HG03439 (cell line): ENCODE data around the gene NABP1.
"Not testable (repeated sequence)": the region's sequence is repeated elsewhere in the genome, so short reads cannot be mapped to it uniquely, and the experiment has no call there.

Experiments
- ATAC-seq: cut with Tn5 transposase; IDR thresholded peaks from one replicate; pipeline ENCODE4 v1.9.1; 2021; ENCODE audit warnings: mild to moderate bottlenecking, moderate library complexity; ENCODE audit not compliant: unreplicated experiment

The NABP1 gene, protein sequence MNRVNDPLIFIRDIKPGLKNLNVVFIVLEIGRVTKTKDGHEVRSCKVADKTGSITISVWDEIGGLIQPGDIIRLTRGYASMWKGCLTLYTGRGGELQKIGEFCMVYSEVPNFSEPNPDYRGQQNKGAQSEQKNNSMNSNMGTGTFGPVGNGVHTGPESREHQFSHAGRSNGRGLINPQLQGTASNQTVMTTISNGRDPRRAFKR

DNA sequence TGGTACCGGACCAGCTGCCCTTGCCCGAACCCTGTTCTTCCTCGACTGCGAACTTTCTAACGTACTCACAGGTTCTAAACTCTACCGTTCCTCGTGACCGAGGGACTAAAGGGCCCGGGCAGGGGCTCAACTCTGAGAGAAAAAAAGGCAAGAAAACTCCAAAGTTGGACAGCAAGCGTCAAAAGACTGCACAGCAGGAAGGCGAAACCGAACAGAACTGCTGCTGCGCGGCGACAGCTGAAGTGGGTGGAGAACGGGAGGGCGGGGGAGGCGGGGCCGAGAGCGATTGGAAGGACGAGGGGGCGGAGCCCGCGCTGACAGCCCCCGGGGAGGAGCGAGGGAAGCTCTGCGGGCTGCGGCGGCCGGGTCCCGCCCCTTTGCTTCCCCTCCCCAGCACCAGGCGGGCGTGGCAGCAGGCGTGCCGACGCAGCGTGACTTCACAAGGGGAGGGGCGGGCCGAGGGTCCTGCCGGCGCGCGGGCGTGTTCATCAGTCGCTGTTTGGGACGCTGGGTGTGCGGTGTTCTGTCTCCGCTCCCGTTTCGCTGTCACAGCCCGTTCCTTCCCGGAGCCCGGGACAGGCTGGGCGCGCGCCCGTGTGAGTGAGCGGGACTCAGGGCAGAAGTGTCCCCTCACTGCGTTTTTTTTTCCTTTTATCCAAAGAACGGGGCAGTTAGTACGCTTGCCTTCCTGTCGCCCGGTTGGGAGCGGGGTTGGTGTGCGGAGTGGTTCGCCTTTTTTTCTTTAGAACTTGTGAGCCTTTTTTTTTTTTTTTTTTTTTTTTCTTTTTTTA lies at the start of gene NABP1:
Gene NABP1, plus strand, starts transcription at position 491 of the 791 bp plus-strand sequence. CDS start 479 bp downstream, outside the sequence.
- ATAC-seq, result peak; percentile 67

DNA sequence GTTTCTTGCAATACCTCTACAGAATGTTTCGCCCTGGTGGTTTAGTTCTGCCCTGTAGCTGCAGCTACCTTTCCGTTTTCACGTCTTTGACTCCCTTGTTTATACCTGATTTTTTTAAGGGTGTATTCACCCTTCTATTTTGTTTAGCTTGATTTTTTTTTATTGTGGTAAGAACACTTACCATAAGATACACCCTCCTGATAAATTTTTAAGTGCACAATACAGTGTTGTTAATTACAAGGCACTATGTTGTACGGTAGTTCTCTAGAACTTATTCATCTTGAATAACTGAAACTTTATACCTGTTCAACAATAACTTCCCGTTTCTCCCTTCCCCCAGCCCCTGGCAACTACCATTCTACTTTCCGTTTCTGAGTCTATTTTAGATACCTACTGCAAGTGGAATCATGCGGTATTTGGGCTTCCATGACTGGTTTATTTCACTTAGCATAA lies 48.9 kb upstream of the NABP1 start:
- no peak for ATAC-seq

DNA sequence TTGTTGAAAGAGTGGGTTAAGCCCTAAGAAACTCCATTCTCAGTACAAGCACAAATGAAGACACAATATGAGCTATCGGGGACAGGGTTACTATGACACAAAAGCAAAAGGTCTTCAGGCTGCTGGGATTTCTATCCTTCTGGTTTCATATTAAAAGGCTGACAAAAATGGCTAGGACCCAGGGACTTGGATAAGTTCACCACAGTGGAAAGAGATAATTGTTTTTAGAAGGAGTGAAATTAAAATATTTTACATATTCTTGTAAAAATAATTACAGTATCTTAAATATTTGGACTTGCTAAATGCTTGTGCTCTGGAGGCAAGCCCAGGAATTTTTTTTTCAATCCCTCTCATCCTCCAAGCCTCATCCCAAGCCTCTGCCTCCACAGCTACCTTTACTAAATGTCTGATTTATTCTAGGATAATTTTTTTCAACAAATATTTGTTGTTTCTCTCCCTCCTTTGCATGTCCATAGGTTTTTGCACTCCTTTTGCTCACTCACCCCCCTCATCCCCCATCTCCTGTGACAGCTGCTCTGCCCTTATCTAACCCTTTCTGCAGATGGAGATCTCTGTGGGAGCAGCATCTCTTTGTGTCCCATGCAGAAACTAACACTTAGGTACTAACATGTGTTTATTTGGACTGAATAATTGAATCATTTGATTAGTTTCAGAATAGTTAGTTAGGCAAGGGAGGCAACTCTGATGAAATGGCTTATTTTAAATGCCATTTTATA lies 47.8 kb upstream of the NABP1 start:
- no peak for ATAC-seq

DNA sequence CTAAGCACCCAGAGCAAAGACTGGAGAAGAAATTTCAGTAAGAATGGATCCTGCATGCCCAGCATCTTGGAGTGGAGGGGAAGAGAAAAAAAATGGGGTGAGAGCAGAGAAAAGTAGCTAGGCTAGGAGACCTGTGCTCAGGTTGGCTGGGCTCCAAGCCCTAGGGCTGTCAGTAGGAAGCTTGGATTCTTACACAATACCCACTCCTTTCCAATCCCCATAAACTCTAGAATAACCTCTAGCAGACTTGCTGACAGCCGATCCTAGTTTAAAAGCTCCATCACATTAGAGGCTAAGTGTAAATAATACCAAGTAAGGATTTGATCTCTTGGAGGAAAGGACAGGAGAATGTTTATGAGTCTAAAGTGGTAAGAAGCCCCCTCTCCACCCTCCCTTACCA lies 46.2 kb upstream of the NABP1 start:
- ATAC-seq, result no peak

DNA sequence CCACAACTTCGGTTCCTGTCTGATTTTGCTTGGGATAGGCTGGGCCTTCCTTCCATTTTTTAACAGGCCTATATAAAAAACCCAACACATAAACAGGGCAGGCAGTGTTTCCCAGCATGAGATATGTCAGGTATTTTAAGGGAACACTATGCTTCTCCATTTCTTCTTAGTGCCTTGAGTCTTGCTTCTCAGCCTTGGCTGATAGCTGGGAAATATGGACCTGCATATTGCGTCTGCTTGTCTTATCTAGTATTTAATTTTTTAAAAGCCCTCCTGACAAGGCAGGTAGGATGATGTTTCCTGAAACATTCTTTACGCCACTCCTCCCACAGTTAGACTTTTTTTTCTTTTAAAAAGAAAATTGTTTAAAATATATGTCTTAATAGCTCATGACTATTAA lies 45.5 kb upstream of the NABP1 start:
- no peak for ATAC-seq

DNA sequence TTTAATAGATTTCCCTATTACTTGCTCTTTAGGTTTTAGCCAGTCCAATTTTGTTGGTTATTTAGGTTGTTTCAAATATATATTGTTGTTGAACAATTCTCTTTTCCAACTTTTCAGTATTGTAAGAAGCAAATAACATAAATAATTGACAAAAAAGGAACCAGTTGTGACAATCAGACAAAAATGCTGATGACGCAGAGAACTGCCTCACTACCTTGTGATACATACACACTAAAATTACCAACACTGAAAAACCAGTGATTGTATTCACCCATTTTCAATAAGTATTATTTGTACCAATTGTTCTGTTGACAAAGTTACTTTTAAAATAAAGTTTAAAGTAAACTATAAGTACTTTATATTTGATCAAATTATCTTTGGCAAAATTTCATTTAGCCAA lies 43.1 kb upstream of the NABP1 start:
- ATAC-seq, result no peak

DNA sequence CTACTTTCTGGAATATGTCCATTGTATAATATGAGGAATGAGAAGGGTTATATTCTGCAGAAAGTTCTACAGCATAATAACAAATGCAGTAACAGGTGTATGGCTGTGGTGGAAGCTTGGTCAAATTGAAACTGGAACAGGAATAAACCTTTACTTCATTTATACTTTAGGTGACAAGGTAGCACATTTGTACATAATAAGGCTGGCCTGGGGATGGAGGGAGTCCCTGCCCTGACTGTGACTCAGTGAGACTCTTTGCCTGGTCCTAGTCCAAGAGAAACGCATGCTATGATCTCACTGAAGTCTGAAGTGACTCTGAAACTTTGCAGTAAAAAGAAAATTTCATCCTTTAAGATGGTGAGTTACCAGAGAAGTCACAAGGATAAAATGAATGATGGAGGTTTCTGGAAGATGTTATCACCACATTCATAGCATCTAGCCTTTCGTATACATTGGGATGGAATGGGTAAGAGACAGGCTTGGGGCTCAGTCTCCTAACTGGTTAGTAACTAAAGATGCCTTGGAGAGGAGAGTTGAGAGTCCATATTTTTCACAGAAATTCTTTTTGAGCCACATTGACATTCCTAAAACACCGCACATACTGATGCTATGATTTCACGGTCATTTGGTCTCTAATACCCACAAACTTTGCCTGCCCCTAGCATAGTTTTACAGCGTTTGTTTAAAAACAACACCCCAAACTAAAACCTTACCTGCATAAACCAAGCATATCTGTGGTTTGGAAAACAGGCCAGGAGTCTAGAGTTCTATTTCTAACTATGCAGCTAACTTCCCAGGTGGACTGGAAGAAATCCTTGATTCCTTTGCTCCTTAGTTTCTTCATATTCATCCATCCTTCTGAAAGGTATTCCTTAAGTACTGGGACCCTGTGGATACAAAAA lies 42.4 kb upstream of the NABP1 start:
- ATAC-seq, result peak; percentile 80

DNA sequence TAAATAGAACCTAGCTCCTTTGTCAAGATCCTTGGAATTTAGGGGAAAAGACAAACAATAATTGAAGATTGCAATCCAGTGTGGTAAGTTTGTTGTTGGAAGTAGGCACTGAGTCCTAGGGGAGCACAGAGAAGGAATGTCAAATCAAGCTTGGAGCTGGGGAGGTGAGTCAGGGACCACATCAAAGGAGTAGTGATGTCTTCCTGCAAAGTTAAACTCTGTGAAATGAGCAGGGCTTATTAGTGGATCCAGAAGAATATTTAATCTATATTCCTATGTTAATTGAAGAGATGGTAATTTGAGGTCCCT lies 41.7 kb upstream of the NABP1 start:
- ATAC-seq, result no peak

DNA sequence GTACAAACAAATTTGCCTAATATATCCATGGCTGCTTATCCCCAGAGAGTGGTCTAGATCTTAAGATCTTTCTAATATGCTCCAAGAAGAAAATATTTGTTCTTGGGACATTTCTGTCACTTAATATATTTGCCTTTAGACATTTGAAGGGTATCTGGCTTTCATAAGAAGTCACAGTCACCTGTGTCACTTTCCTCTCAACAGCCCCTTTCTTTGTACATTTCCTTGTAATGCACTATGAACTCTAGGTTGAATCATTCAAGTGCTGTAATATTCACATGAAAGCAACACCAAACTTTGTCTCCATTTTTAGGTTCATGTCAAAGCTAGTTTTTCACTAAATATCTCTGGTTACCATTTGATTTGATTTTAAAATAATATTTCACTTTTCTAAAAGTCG lies 41.4 kb upstream of the NABP1 start:
- ATAC-seq, result no peak

DNA sequence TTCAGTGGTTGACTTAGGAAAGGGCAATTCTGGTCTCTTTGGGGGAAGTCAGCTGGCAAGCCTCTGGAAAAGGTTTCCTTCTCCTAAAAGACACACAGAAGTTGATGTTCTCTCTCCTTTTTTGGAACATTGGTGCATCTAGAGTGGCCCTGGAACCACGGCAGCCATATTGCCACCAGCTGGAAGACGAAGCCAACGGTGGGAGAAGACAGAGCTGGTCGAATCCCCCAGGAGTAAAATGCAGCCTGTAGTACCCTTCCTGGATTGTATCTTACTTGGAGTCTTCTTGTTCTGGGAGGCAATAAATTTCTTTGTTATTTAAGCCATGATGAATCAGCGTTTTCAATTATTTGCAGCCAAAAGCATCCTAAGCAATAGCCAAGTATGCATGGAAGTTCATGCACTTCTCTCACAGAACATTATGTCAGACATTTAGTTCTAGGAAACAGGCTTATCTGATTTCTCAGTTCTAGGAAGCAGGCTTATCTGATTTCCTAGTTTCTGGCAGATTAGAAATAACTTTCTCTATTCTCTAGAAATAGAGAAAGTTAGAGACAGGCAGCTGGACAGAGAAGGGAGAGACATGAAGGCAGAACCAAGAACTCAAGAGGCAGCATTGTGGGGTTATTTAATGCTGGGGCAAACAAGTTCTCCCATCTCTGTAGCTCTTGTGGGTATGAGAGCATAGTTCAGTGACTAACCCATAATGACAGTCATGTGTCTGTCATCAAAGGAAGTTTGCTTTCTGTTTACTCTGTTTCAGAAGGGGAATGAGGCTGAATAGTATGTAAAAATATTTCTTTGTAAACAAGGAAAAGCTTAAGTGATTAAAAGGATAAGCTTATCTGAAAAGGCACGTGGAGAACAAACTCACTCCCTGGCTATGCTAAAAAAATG lies 40.5 kb upstream of the NABP1 start:
- ATAC-seq, result peak; percentile 68

DNA sequence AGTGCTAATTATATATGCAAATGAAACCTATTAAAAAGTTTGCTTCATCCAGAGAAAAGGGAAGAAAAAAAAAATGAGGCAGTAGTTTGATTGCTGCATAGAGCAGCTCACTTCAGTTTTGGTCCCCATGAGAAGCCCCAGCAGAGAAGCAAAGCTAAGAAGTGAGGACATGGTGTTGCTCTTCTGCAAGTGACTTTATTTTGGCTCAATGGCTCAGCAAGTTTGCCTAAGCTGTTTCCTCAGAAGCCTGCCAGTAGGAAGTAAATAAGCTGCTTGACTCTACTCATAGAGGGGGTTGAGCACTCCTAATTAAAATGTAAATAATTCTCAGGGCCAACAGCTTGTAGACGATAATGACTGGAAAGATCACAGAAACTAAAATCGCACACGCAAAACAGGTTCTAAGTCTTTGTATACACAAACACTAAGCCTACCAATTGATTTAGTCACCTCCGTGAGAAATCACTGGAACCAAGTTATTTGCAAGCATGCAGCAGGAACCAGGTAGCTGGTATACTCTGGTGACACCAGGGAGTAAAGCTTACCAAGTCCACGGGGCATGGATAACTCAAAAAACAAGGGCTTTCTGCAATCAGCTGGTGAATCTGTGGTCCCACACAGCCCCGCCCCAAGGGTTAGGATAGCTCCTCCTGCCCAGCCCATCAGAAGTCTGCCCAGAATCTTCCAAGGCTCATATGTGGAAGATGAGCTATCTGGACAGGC lies 39.7 kb upstream of the NABP1 start:
- no peak for ATAC-seq

DNA sequence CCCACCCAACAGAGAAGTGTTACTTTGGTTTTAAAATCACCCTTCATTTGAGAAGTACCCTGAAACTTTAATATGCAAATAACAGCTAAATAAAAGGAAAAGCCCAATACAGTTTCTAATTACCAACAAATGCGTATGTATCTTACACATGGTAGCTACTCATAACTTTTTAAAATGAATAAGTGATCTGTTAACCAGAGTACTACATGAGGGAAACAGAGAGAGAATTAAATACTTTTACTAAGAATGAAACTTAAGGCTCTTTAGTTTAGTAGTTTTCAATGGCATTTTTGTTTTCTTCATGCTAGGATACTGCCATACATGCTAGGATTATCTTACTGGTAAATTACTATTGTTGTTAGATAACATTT lies 39.1 kb upstream of the NABP1 start:
- no peak for ATAC-seq

DNA sequence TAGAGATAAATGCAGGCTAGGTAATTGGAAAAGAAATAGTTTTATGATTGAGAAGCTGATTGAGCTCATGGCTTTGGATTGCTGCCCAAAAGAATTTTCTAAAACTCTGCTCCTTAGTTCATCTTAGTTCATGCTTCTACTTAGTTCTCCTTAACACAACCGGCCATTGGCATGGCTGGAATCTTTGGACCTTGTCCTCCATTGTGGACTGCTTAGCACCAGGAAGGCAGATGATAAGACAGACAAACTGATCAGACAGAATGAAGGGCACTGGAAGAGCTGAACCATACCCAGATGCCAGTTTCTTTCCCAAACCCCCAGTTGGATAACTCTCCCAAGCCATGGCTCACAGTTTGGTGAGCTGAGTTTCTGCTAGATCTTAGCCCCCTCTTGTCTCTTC lies 36.3 kb upstream of the NABP1 start:
- ATAC-seq, result no peak

DNA sequence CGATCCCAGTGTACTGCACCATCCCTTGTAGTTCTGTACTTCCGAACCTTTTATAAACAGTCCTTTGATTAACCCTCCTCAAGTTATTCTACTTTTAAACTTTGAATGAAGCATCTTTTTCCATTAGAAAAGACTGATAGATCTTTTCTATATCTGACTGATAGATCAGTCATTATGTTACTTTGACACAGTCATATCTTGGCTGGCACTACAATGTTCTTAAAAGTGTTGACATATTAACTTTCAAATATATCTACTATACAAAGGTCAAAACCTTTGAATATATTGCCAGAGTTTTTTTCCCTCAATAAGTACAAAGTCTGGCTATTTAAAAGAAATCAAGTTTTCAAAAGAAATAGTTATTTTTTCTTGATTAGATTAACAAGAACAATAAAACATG lies 35.4 kb upstream of the NABP1 start:
- ATAC-seq, result peak; percentile 42

DNA sequence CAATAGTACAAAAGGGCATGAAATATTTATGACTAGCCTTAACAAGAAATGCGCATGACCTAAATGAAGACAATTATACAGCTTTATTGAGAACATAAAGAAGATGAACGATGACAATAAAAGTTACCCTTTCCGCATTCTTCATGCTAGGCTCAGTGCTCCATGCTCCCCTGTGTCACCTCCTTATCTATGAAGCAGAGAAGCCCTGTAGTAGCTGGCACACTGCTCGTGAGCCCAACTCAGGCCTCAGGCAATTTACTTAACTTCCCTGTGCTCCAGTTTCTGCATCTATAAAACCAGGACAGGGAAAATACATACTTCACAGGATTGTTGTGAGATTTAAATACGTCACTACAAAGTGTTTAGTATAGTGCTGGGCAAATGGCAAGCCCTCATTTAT lies 34.5 kb upstream of the NABP1 start:
- no peak for ATAC-seq

DNA sequence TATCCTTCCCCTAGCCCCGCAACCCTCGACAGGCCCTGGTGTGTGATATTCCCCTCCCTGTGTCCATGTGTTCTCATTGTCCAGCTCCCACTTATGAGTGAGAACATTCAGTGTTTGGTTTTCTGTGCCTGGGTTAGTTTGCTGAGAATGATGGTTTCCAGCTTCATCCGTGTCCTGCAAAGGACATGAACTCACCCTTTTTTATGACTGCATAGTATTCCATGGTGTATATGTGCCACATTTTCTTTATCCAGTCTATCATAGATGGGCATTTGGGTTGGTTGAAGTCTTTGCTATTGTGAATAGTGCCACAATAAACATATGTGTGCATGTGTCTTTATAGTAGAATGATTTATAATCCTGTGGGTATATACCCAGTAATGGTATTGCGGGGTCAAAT lies 33.3 kb upstream of the NABP1 start:
- ATAC-seq, result not testable (repeated sequence)

DNA sequence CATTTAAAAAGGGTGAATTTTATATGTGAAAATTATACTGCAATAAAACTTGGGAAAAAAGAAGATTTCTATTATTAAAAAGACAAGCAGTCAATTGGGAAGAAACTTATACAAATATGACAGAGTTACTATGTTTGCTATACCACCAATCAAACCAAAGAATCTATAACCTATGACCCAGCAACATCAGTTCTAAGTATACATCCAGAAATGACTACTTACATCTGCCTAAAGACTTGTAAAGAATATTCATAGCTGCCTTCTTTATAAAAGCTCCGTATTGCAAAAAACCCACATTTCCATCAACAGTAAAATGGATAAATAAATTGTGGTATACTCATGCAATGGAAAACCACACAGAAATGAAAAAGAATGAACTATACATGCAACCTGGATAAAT lies 32.9 kb upstream of the NABP1 start:
- no peak for ATAC-seq

DNA sequence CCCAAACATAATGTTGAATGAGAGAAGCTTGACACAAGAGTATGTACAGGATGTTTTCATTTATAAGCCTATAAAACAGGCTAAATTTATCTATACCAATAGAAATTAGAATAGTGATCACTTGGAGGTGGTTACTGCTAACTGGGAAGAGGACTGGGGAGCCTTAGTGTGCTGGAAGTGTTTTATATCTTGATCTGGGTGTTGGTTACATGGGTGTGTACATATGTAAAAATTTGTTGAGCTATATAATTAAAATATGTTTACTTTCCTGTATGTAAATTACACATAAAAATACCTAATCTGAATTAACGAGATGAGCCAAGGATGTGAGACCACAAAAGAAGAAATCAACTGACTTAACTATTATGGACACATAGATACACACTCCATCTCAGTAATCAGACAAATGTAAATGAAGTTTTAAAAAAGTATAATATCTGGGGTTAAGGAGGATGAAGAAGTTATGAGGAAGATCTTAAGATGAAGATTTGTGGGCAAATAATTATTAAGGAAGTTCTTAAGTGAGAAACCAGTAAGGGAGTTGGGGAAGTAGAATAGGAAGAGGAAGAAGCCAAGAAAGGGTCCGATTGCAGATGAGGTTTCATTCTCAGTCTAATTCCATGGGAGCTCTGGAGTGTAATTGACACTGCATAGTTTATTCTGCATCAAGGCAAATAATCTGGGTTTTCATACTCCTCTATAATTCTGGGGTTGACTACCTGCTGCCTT lies 32.3 kb upstream of the NABP1 start:
- ATAC-seq, result no peak
